K562 (cell line): ENCODE measurements around the gene MIEN1. TPM values are rescaled to one million over a fixed set of nuclear protein-coding genes. Genes with fewer than 3 reads are reported as not detected.

Source experiments
- ATF3 ChIP-seq, 2 experiments: fragments of 450-650 bp in 1 of 2; sonication (generic) in 1 of 2; formaldehyde crosslinking in 1 of 2; IDR thresholded peaks in 1 of 2; conservative IDR thresholded peaks in 1 of 2; 2 replicates each; pipeline versions ENCODE4 v1.6.1 to v1.8.1; 2016 to 2023; ENCODE audit warnings: mild to moderate bottlenecking in 2 of 2, moderate library complexity in 2 of 2, inconsistent platforms in 1 of 2, missing genetic modification reagents in 1 of 2
- ATF7 ChIP-seq: fragments of 450-650 bp; IDR thresholded peaks from 2 replicates; pipeline ENCODE4 v1.7.1; 2014; ENCODE audit warnings: mild to moderate bottlenecking, moderate library complexity
- CBFB ChIP-seq: sonication (generic); formaldehyde crosslinking; IDR thresholded peaks from 2 replicates; pipeline ENCODE4 v1.4.0; 2020; ENCODE audit warnings: mild to moderate bottlenecking, missing genetic modification reagents
- CHD1 ChIP-seq: fragments of 200-600 bp; sonication (generic); IDR thresholded peaks from one replicate; pipeline ENCODE4 v1.6.1; 2012; ENCODE audit warnings: mild to moderate bottlenecking, moderate library complexity, low read length, inconsistent platforms
- CTBP1 ChIP-seq: fragments of 450-650 bp; IDR thresholded peaks from 2 replicates; pipeline ENCODE4 v1.6.1; 2016; ENCODE audit warnings: borderline replicate concordance
- ETV1 ChIP-seq: fragments of 450-650 bp; conservative IDR thresholded peaks from 2 replicates; pipeline ENCODE4 v1.6.1; 2016; ENCODE audit warnings: missing genetic modification characterization, control low read depth, low read depth, missing compliant biosample characterization
- EZH2 ChIP-seq: IDR thresholded peaks from 2 replicates; pipeline ENCODE4 v1.6.1; 2012; ENCODE audit warnings: low read depth, mild to moderate bottlenecking, inconsistent platforms, low read length, borderline replicate concordance
- FOSL1 ChIP-seq: fragments of 200-800 bp; sonication (Bioruptor generic); conservative IDR thresholded peaks from 2 replicates; pipeline ENCODE4 v1.6.1; 2016; ENCODE audit warnings: missing genetic modification characterization, missing compliant biosample characterization
- FOXK2 ChIP-seq, 2 experiments: fragments of 450-650 bp; IDR thresholded peaks in 1 of 2; conservative IDR thresholded peaks in 1 of 2; 2 replicates each; pipeline ENCODE4 v1.6.1; 2016; ENCODE audit warnings: low read depth in 2 of 2, mild to moderate bottlenecking in 1 of 2
- GATA2 ChIP-seq: sonication (generic); formaldehyde crosslinking; IDR thresholded peaks from 2 replicates; pipeline ENCODE4 v1.4.0; 2020; ENCODE audit warnings: mild to moderate bottlenecking, missing genetic modification reagents
- GTF2F1 ChIP-seq: IDR thresholded peaks from 2 replicates; pipeline ENCODE4 v1.6.1; 2011; ENCODE audit warnings: low read depth, low read length, improper control_type of control experiment
- GTF3C2 ChIP-seq: IDR thresholded peaks from 3 replicates; pipeline ENCODE4 v1.6.1; 2011; ENCODE audit warnings: borderline replicate concordance, mild to moderate bottlenecking, moderate library complexity; ENCODE audit not compliant: insufficient read length; ENCODE audit errors: extremely low read depth
- IRF1 ChIP-seq: sonication (generic); formaldehyde crosslinking; IDR thresholded peaks from 2 replicates; pipeline ENCODE4 v1.8.0; 2022; ENCODE audit warnings: missing genetic modification reagents, mild to moderate bottlenecking, borderline replicate concordance
- KLF1 ChIP-seq: fragments of 450-650 bp; IDR thresholded peaks from 2 replicates; pipeline ENCODE4 v1.6.1; 2016; ENCODE audit warnings: missing genetic modification characterization, missing compliant biosample characterization
- MAFF ChIP-seq: IDR thresholded peaks from 2 replicates; pipeline ENCODE4 v1.6.1; 2012; ENCODE audit warnings: low read length, improper control_type of control experiment
- MTA1 ChIP-seq: fragments of 450-650 bp; IDR thresholded peaks from 2 replicates; pipeline ENCODE4 v1.6.1; 2017; ENCODE audit warnings: borderline replicate concordance
- MTA2 ChIP-seq: fragments of 450-650 bp; IDR thresholded peaks from 2 replicates; pipeline ENCODE4 v1.6.1; 2016; ENCODE audit warnings: low read depth
- MTA3 ChIP-seq: fragments of 450-650 bp; formaldehyde crosslinking; IDR thresholded peaks from 2 replicates; pipeline ENCODE4 v1.6.1; 2017; ENCODE audit warnings: mild to moderate bottlenecking, borderline replicate concordance
- NFIC ChIP-seq: fragments of 450-650 bp; IDR thresholded peaks from 2 replicates; pipeline ENCODE4 v1.6.1; 2017; ENCODE audit warnings: mild to moderate bottlenecking, inconsistent platforms
- PHTF2 ChIP-seq: fragments of 250-450 bp; sonication (Bioruptor Pico); IDR thresholded peaks from 2 replicates; pipeline ENCODE4 v1.5.0; 2021; ENCODE audit warnings: mild to moderate bottlenecking
- PPARD ChIP-seq: fragments of 250-450 bp; sonication (Bioruptor Pico); IDR thresholded peaks from 2 replicates; pipeline ENCODE4 v1.8.0; 2022; ENCODE audit warnings: inconsistent platforms, mild to moderate bottlenecking, moderate library complexity
- ZNF143 ChIP-seq: sonication (generic); formaldehyde crosslinking; IDR thresholded peaks from 2 replicates; pipeline ENCODE4 v1.9.0; 2022; ENCODE audit warnings: mild to moderate bottlenecking, missing genetic modification reagents
- ZNF253 ChIP-seq: fragments of 250-450 bp; sonication (Bioruptor Pico); conservative IDR thresholded peaks from 2 replicates; pipeline ENCODE4 v1.6.1; 2021; ENCODE audit warnings: mild to moderate bottlenecking
- ZNF644 ChIP-seq: fragments of 200-800 bp; sonication (Bioruptor generic); IDR thresholded peaks from 2 replicates; pipeline ENCODE4 v1.6.1; 2016; ENCODE audit warnings: low read depth, missing genetic modification characterization, missing compliant biosample characterization
- ZNF717 ChIP-seq: fragments of 250-450 bp; sonication (Bioruptor Pico); IDR thresholded peaks from 2 replicates; pipeline ENCODE4 v1.5.0; 2021
- polyA plus RNA-seq, 8 experiments: library from polyadenylated mRNA; depleted of rRNA in 4 of 8; stranded (reverse) in 5 of 8; unstranded in 3 of 8; fragments of >200 nt; fragmentation: Nextera tagmentation in 2 of 8; fragmentation: Illumina TruSeq in 1 of 8; extraction: Ambion mirVana in 2 of 8; extraction: Trizol in 1 of 8; gene quantifications; 2 replicates each; pipeline versions ENCODE4 v1.2.1 to v1.2.3, GENCODE V29; 2011 to 2014; ENCODE audit warnings: inconsistent platforms in 1 of 8, missing spikeins in 1 of 8
- total RNA-seq, 7 experiments: library from RNA; depleted of rRNA in 6 of 7; stranded (reverse); fragments of >200 nt in 6 of 7; fragmentation: Illumina TruSeq in 2 of 7; extraction: Trizol in 2 of 7; gene quantifications; 2 replicates each; pipeline versions ENCODE4 v1.2.1 to v1.2.3, GENCODE V29; 2011 to 2021; ENCODE audit warnings: low replicate concordance in 1 of 7

Gene MIEN1
- total and polyA plus RNA-seq, 9 of the 15 experiments (the other 6 are each of a cell fraction or from before 2014, with no cell fraction given) = 61.3 to 142 (median 78.9) TPM

- TF ChIP-seq PPARD (CRISPR knock-in tag) (no peak), PHTF2 (CRISPR knock-in tag) (no peak), ZNF644 (no peak), CTBP1 (peak; percentile 29; the same call in 1 of the 2 replicates), FOSL1 (tag) (peak; percentile 78), ZNF253 (no peak), ZNF143 (no peak), GTF3C2 (no peak), IRF1 (CRISPR knock-in tag) (no peak), GATA2 (no peak), FOXK2 (conservative IDR thresholded peaks at IDR 0.05 in 1 of 2, IDR thresholded peaks at IDR 0.05 in 1 of 2; ENCODE audit: low read depth in 2 of 2) (0 out of 4 replicates have a peak, but pooled peaks of 1 of the 2 experiments have one; percentile 16), MTA1 (no peak), NFIC (peak; percentile 67; the same call in 1 of the 2 replicates), ATF7 (no peak), CHD1 (no peak), MTA2 (no peak), ATF3 (IDR thresholded peaks at IDR 0.05) (peak; percentile 37; the same call in 1 of the 2 replicates), ATF3 (CRISPR knock-in tag; conservative IDR thresholded peaks at IDR 0.05) (no peak), EZH2 (no peak), GTF2F1 (no peak), CBFB (CRISPR knock-in tag) (no peak), KLF1 (tag) (no peak), MTA3 (no peak), MAFF (no peak), ETV1 (peak; percentile 55), ZNF717 (CRISPR knock-in tag) (no peak)
Observed at GRCh38 chr17:39740357-39741111, 10.2 kb upstream of the MIEN1 start (continued).
